Natural killer cell (primary cell): ENCODE results near the gene RAB11FIP5. TPM values are rescaled to one million over a fixed set of nuclear protein-coding genes. Genes with fewer than 3 reads are reported as not detected.
A peak's percentile ranks its signal among the peaks of the same experiment; 100 is the strongest.

Source experiments
- ATAC-seq, 3 donors: fragments of 150-1000 bp in 2 of 3; fragments of 200-7000 bp in 1 of 3; cut with Tn5 transposase; 1 replicate in 1 of 3; 2 replicates in 2 of 3; pipeline ENCODE4 v1.10.0; 2021; ENCODE audit warnings: mild to moderate bottlenecking in 2 of 3, moderate library complexity in 2 of 3
- DNase-seq, 2 donors: peaks; one replicate each; pipeline versions ENCODE4 v3.0.0 to v3.0.0-alpha.2; 2013 to 2021; ENCODE audit warnings: mixed read lengths in 1 of 2
- H3K27ac ChIP-seq: one replicate; pipeline ENCODE4 v1.5.1; 2013; ENCODE audit warnings: mild to moderate bottlenecking, low read length
- H3K27me3 ChIP-seq: one replicate; pipeline ENCODE4 v1.6.1; 2013; ENCODE audit warnings: low read length; ENCODE audit not compliant: control insufficient read depth, insufficient read depth
- H3K36me3 ChIP-seq: one replicate; pipeline ENCODE4 v1.6.1; 2013; ENCODE audit warnings: low read length; ENCODE audit not compliant: control insufficient read depth, insufficient read depth
- H3K4me1 ChIP-seq: one replicate; pipeline ENCODE4 v1.6.1; 2013; ENCODE audit warnings: low read length; ENCODE audit not compliant: control insufficient read depth, insufficient read depth
- H3K4me3 ChIP-seq: one replicate; pipeline ENCODE4 v1.5.1; 2013; ENCODE audit warnings: low read length
- H3K9me3 ChIP-seq: one replicate; pipeline ENCODE4 v1.6.1; 2013; ENCODE audit warnings: low read length; ENCODE audit not compliant: control insufficient read depth, insufficient read depth
- H3K27ac Mint-ChIP-seq, 2 donors: one replicate each; pipeline ENCODE4 v1.8.0; 2022; ENCODE audit warnings: mild to moderate bottlenecking in 2 of 2, mixed read lengths in 2 of 2, moderate library complexity in 1 of 2
- H3K27me3 Mint-ChIP-seq, 2 donors: one replicate each; pipeline ENCODE4 v1.8.0; 2022; ENCODE audit warnings: low read depth in 2 of 2, mixed read lengths in 2 of 2
- H3K36me3 Mint-ChIP-seq: one replicate; pipeline ENCODE4 v1.8.0; 2022; ENCODE audit warnings: mixed read lengths
- H3K4me1 Mint-ChIP-seq, 2 donors: one replicate each; pipeline ENCODE4 v1.8.0; 2022; ENCODE audit warnings: mixed read lengths in 2 of 2
- H3K4me3 Mint-ChIP-seq: one replicate; pipeline ENCODE4 v1.8.0; 2022; ENCODE audit warnings: mild to moderate bottlenecking, moderate library complexity, mixed read lengths
- H3K9me3 Mint-ChIP-seq, 2 donors: one replicate each; pipeline ENCODE4 v1.8.0; 2022; ENCODE audit warnings: mixed read lengths in 2 of 2
- CTCF ChIP-seq: fragments of 200-600 bp; IDR thresholded peaks from one replicate; pipeline ENCODE4 v1.8.0; 2022; ENCODE audit warnings: antibody characterized with exemption
- WGBS: methylation state at CpG from one replicate; pipeline ENCODE4 v1.1.7; 2013; ENCODE audit warnings: missing lambda C conversion rate; ENCODE audit not compliant: insufficient coverage; 5-methylcytosine and 5-hydroxymethylcytosine counted together
- intact Hi-C: fragments of 100-400 bp; cut with micrococcal nuclease; formaldehyde crosslinking; loops from one replicate; pipeline ENCODE4 v1.14.2; 2022
- total RNA-seq, 4 donors: library from RNA; stranded (reverse); fragments of 120-200 nt in 1 of 4; gene quantifications; one replicate each; pipeline versions ENCODE4 v1.2.3 to v1.2.4, GENCODE V29; 2013 to 2022

RAB11FIP5 gene
- total RNA-seq, 3 donors from 2014 or later (not counting 1 experiment from before 2014, with no cell fraction given) = 4.9 to 15.9 (median 11.2) TPM

- ATAC-seq = no peak
Observed at GRCh38 chr2:73074110-73075069, 38.4 kb downstream of the RAB11FIP5 start.

GRCh38 chr2:73072416-73072815, 40.3 kb downstream of the RAB11FIP5 start:
- Histone ChIP-seq H3K27me3 (no peaks in the 10 kb centered on the region), H3K9me3 (no peaks in the 10 kb centered on the region), H3K27ac (no peak overlapping the region), H3K4me1 (peaks cover 16% of the 10 kb centered on the region), H3K36me3 (no peaks in the 10 kb centered on the region), H3K4me3 (peak overlapping the region; percentile 98)
- no peak for DNase-seq
- Mint-ChIP-seq H3K4me3 (peak overlapping the region; percentile 93), H3K36me3 (no peaks in the 10 kb centered on the region), H3K9me3 (no peaks in the 10 kb centered on the region), H3K4me1 (peaks cover 31 to 40% of the 10 kb centered on the region in 2 donors), H3K27ac (peak overlapping the region; percentile 91 to 92), H3K27me3 (peaks cover 0 to 8% of the 10 kb centered on the region in 2 donors)
- TF ChIP-seq CTCF = no peak
- 94% methylated on average over 1 of the region's 1 CpG for WGBS
- intact Hi-C loops = loop anchor here (5.0 kb wide), 1 partner anchor 105 kb away; no protein-coding TSS in a partner anchor
- no peak for ATAC-seq

More at GRCh38 chr2:73074110-73075069, 38.4 kb downstream of the RAB11FIP5 start:
- H3K9me3 ChIP-seq = no peaks in the 10 kb centered on the region
- peaks cover 16% of the 10 kb centered on the region for H3K4me1 ChIP-seq
- H3K4me3 Mint-ChIP-seq = no peak overlapping the region
- no peak overlapping the region for H3K27ac Mint-ChIP-seq
- no peak for TF ChIP-seq CTCF
- H3K36me3 ChIP-seq = no peaks in the 10 kb centered on the region
- H3K27ac ChIP-seq = no peak overlapping the region
- no peak for DNase-seq
- intact Hi-C loops = loop anchor here (5.0 kb wide), 1 partner anchor 103 kb away; no protein-coding TSS in a partner anchor
- no peaks in the 10 kb centered on the region for H3K27me3 ChIP-seq
- 88% methylated on average over 13 of the region's 13 CpGs for WGBS
- H3K36me3 Mint-ChIP-seq = no peaks in the 10 kb centered on the region
- H3K4me3 ChIP-seq = no peak overlapping the region
- H3K27me3 Mint-ChIP-seq = peaks cover 0 to 19% of the 10 kb centered on the region in 2 donors
- no peaks in the 10 kb centered on the region for H3K9me3 Mint-ChIP-seq
- peaks cover 19 to 27% of the 10 kb centered on the region in 2 donors for H3K4me1 Mint-ChIP-seq

GRCh38 chr2:73072129-73072395, 40.7 kb downstream of the RAB11FIP5 start:
- H3K9me3 ChIP-seq = no peaks in the 10 kb centered on the region
- no peaks in the 10 kb centered on the region for H3K36me3 ChIP-seq
- WGBS = 30% methylated on average over 11 of the region's 11 CpGs
- H3K36me3 Mint-ChIP-seq = no peaks in the 10 kb centered on the region
- H3K4me3 Mint-ChIP-seq = peak overlapping the region; percentile 93
- H3K9me3 Mint-ChIP-seq = no peaks in the 10 kb centered on the region
- peaks cover 16% of the 10 kb centered on the region for H3K4me1 ChIP-seq
- peak overlapping the region; percentile 98 for H3K4me3 ChIP-seq
- DNase-seq (peak in 1 of 2 donors; percentile 40), ATAC-seq (peak in 1 of 3 donors; percentile 3)
- peaks cover 0 to 5% of the 10 kb centered on the region in 2 donors for H3K27me3 Mint-ChIP-seq
- H3K27ac ChIP-seq = peak overlapping the region; percentile 95
- TF ChIP-seq CTCF = no peak
- no peaks in the 10 kb centered on the region for H3K27me3 ChIP-seq
- intact Hi-C loops = loop anchor here (5.0 kb wide), 1 partner anchor 105 kb away; no protein-coding TSS in a partner anchor
- H3K4me1 Mint-ChIP-seq = peaks cover 33 to 40% of the 10 kb centered on the region in 2 donors
- H3K27ac Mint-ChIP-seq = peak overlapping the region; percentile 91 to 92
